22Rv1 (cell line): ENCODE results near the gene ARHGAP6.

Experiments used
- ZFX ChIP-seq: fragments of 450-650 bp; IDR thresholded peaks from 2 replicates; pipeline ENCODE4 v1.6.1; 2017; ENCODE audit warnings: antibody characterized with exemption, borderline replicate concordance
- TF ChIP-seq, protein P1 (sequence below): fragments of 450-650 bp; IDR thresholded peaks from 2 replicates; pipeline ENCODE4 v1.5.1; 2017; ENCODE audit warnings: mild to moderate bottlenecking

GRCh38 chrX:11347300-11347699 lies 318.4 kb downstream of the ARHGAP6 start:
- TF ChIP-seq, protein P1, sequence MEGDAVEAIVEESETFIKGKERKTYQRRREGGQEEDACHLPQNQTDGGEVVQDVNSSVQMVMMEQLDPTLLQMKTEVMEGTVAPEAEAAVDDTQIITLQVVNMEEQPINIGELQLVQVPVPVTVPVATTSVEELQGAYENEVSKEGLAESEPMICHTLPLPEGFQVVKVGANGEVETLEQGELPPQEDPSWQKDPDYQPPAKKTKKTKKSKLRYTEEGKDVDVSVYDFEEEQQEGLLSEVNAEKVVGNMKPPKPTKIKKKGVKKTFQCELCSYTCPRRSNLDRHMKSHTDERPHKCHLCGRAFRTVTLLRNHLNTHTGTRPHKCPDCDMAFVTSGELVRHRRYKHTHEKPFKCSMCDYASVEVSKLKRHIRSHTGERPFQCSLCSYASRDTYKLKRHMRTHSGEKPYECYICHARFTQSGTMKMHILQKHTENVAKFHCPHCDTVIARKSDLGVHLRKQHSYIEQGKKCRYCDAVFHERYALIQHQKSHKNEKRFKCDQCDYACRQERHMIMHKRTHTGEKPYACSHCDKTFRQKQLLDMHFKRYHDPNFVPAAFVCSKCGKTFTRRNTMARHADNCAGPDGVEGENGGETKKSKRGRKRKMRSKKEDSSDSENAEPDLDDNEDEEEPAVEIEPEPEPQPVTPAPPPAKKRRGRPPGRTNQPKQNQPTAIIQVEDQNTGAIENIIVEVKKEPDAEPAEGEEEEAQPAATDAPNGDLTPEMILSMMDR: no peak
- TF ChIP-seq ZFX: no peak
